MM.1S (cell line): ENCODE data around the gene CHRNA10.

ENCODE experiments used
- DNase-seq: peaks from one replicate; pipeline ENCODE4 v3.0.0-alpha.2; 2015
- H2AFZ ChIP-seq: fragments of 300-600 bp; sonication (generic); 2 replicates; pipeline ENCODE4 v1.6.0; 2016; ENCODE audit warnings: antibody characterized with exemption, low read length
- H3F3A ChIP-seq: fragments of 300-600 bp; sonication (generic); 2 replicates; pipeline ENCODE4 v1.6.1; 2016; ENCODE audit warnings: mild to moderate bottlenecking, antibody characterized with exemption, low read length, moderate library complexity, mixed read lengths; ENCODE audit not compliant: insufficient read depth
- H3K27ac ChIP-seq: fragments of 300-600 bp; sonication (generic); 2 replicates; pipeline ENCODE4 v1.5.1; 2016; ENCODE audit warnings: mild to moderate bottlenecking, low read length
- H3K27me3 ChIP-seq: fragments of 300-600 bp; sonication (generic); replicated peaks from 2 replicates; pipeline ENCODE4 v1.6.0; 2016; ENCODE audit warnings: low read length; ENCODE audit not compliant: insufficient read depth
- H3K36me3 ChIP-seq: fragments of 300-600 bp; sonication (generic); replicated peaks from 2 replicates; pipeline ENCODE4 v1.6.1; 2016; ENCODE audit warnings: mild to moderate bottlenecking, low read length, mixed read lengths; ENCODE audit not compliant: insufficient read depth
- H3K4me1 ChIP-seq: fragments of 300-600 bp; sonication (generic); 2 replicates; pipeline ENCODE4 v1.6.1; 2016; ENCODE audit warnings: low read length, mixed read lengths
- H3K4me2 ChIP-seq: fragments of 300-600 bp; sonication (generic); 2 replicates; pipeline ENCODE4 v1.6.0; 2016; ENCODE audit warnings: low read depth, low read length
- H3K4me3 ChIP-seq: fragments of 300-600 bp; sonication (generic); 2 replicates; pipeline ENCODE4 v1.5.1; 2016; ENCODE audit warnings: low read length, mixed read lengths
- H3K79me2 ChIP-seq: fragments of 300-600 bp; sonication (generic); 2 replicates; pipeline ENCODE4 v1.6.1; 2016; ENCODE audit warnings: mixed run types, low read length, mixed read lengths
- H3K9ac ChIP-seq: fragments of 300-600 bp; sonication (generic); 2 replicates; pipeline ENCODE4 v1.6.1; 2016; ENCODE audit warnings: low read length, mixed read lengths
- H3K9me2 ChIP-seq: fragments of 300-600 bp; sonication (generic); replicated peaks from 2 replicates; pipeline ENCODE4 v1.6.1; 2016; ENCODE audit warnings: mild to moderate bottlenecking, low read length, mixed read lengths; ENCODE audit not compliant: insufficient read depth
- H3K9me3 ChIP-seq: fragments of 300-600 bp; sonication (generic); replicated peaks from 2 replicates; pipeline ENCODE4 v1.6.1; 2016; ENCODE audit warnings: mild to moderate bottlenecking, low read length, mixed read lengths; ENCODE audit not compliant: insufficient read depth
- H4K20me1 ChIP-seq: fragments of 300-600 bp; sonication (generic); 2 replicates; pipeline ENCODE4 v1.6.1; 2016; ENCODE audit warnings: mild to moderate bottlenecking, low read length, moderate library complexity, mixed read lengths; ENCODE audit not compliant: insufficient read depth
- CTCF ChIP-seq: fragments of 300-600 bp; sonication (generic); IDR thresholded peaks from 2 replicates; pipeline ENCODE4 v1.5.1; 2016; ENCODE audit warnings: antibody characterized with exemption, low read length, mixed read lengths
- EZH2 ChIP-seq: fragments of 300-600 bp; sonication (generic); optimal IDR thresholded peaks from 2 replicates; pipeline ENCODE3; 2017; ENCODE audit warnings: low read depth, mild to moderate bottlenecking, antibody characterized with exemption, low read length, mixed read lengths
- EZH2phosphoT487 ChIP-seq: fragments of 300-600 bp; sonication (generic); IDR thresholded peaks from 2 replicates; pipeline ENCODE4 v1.6.1; 2018; ENCODE audit warnings: antibody characterized with exemption, low read length

The CHRNA10 gene

GRCh38 chr11:3669742-3670183, 1.4 kb downstream of the CHRNA10 start:
- Histone ChIP-seq H3K27me3 (no peaks in the 10 kb centered on the region), H3K36me3 (peaks cover 5% of the 10 kb centered on the region; the same call in 1 of the 2 replicates), H2AFZ (no peak overlapping the region), H3K79me2 (no peaks in the 10 kb centered on the region), H3K27ac (no peak overlapping the region), H3K4me2 (no peak overlapping the region), H3K4me1 (no peaks in the 10 kb centered on the region), H4K20me1 (no peaks in the 10 kb centered on the region), H3K9me3 (no peaks in the 10 kb centered on the region), H3K4me3 (no peak overlapping the region), H3K9ac (no peak overlapping the region), H3K9me2 (no peaks in the 10 kb centered on the region), H3F3A (no peaks in the 10 kb centered on the region)
- DNase-seq, result no peak
- no peak for TF ChIP-seq EZH2
- no peak for TF ChIP-seq EZH2phosphoT487
- no peak for TF ChIP-seq CTCF

GRCh38 chr11:3669128-3669527, 2.1 kb downstream of the CHRNA10 start:
- H4K20me1 ChIP-seq, result no peaks in the 10 kb centered on the region
- H3K36me3 ChIP-seq, result no peaks in the 10 kb centered on the region; the same call in 1 of the 2 replicates
- H3F3A ChIP-seq, result no peaks in the 10 kb centered on the region
- H3K4me2 ChIP-seq, result no peak overlapping the region
- H3K4me1 ChIP-seq, result no peaks in the 10 kb centered on the region
- H3K9me3 ChIP-seq, result no peaks in the 10 kb centered on the region
- H3K9me2 ChIP-seq, result no peaks in the 10 kb centered on the region
- no peak for DNase-seq
- no peak overlapping the region for H3K27ac ChIP-seq
- TF ChIP-seq CTCF (no peak), EZH2phosphoT487 (no peak), EZH2 (no peak)
- no peaks in the 10 kb centered on the region for H3K27me3 ChIP-seq
- H3K4me3 ChIP-seq, result no peak overlapping the region
- H3K79me2 ChIP-seq, result no peaks in the 10 kb centered on the region
- no peak overlapping the region for H2AFZ ChIP-seq
- H3K9ac ChIP-seq, result no peak overlapping the region

GRCh38 chr11:3667149-3668035, 3.8 kb downstream of the CHRNA10 start:
- Histone ChIP-seq H3K4me1 (no peaks in the 10 kb centered on the region), H3K9ac (no peak overlapping the region), H3K27ac (no peak overlapping the region), H3K9me2 (no peaks in the 10 kb centered on the region), H3K79me2 (no peaks in the 10 kb centered on the region), H3K9me3 (no peaks in the 10 kb centered on the region), H3F3A (no peaks in the 10 kb centered on the region), H2AFZ (no peak overlapping the region), H3K4me3 (no peak overlapping the region), H3K27me3 (no peaks in the 10 kb centered on the region), H3K36me3 (no peaks in the 10 kb centered on the region), H3K4me2 (no peak overlapping the region), H4K20me1 (no peaks in the 10 kb centered on the region)
- no peak for DNase-seq
- TF ChIP-seq EZH2 (no peak), CTCF (no peak), EZH2phosphoT487 (no peak)
